K562 (cell line): ENCODE data around the gene MYLK2. TPM values are rescaled to one million over a fixed set of nuclear protein-coding genes. Genes with fewer than 3 reads are reported as not detected.

Experiments used
- BCOR ChIP-seq: fragments of 450-650 bp; IDR thresholded peaks from 2 replicates; pipeline ENCODE4 v1.6.1; 2016
- IFI16 ChIP-seq: fragments of 250-450 bp; sonication (Bioruptor Pico); IDR thresholded peaks from 2 replicates; pipeline ENCODE4 v2.1.2; 2022; ENCODE audit warnings: mild to moderate bottlenecking, inconsistent platforms
- JUND ChIP-seq, 2 experiments: IDR thresholded peaks; 2 replicates in 1 of 2; 3 replicates in 1 of 2; pipeline ENCODE4 v1.6.1; 2011; ENCODE audit warnings: borderline replicate concordance in 2 of 2, low read depth in 2 of 2, low read length in 2 of 2, improper control_type of control experiment in 1 of 2, missing biosample characterization in 1 of 2, missing genetic modification characterization in 1 of 2, missing genetic modification reagents in 1 of 2
- MYNN ChIP-seq, 2 experiments: sonication (generic); formaldehyde crosslinking in 1 of 2; IDR thresholded peaks; 2 replicates each; pipeline versions ENCODE4 v1.5.0 to v1.6.1; 2016 to 2020; ENCODE audit warnings: antibody characterized with exemption in 1 of 2, missing genetic modification reagents in 1 of 2
- NFIC ChIP-seq: fragments of 450-650 bp; IDR thresholded peaks from 2 replicates; pipeline ENCODE4 v1.6.1; 2017; ENCODE audit warnings: mild to moderate bottlenecking, inconsistent platforms
- PTTG1 ChIP-seq: fragments of 450-650 bp; IDR thresholded peaks from 2 replicates; pipeline ENCODE4 v1.6.1; 2016; ENCODE audit warnings: low read depth, mild to moderate bottlenecking, missing genetic modification characterization, missing compliant biosample characterization
- ZNF431 ChIP-seq: sonication (generic); formaldehyde crosslinking; IDR thresholded peaks from 2 replicates; pipeline ENCODE4 v1.8.0; 2022; ENCODE audit warnings: mild to moderate bottlenecking, missing genetic modification reagents
- polyA plus RNA-seq, 8 experiments: library from polyadenylated mRNA; depleted of rRNA in 4 of 8; stranded (reverse) in 5 of 8; unstranded in 3 of 8; fragments of >200 nt; fragmentation: Nextera tagmentation in 2 of 8; fragmentation: Illumina TruSeq in 1 of 8; extraction: Ambion mirVana in 2 of 8; extraction: Trizol in 1 of 8; gene quantifications; 2 replicates each; pipeline versions ENCODE4 v1.2.1 to v1.2.3, GENCODE V29; 2011 to 2014; ENCODE audit warnings: inconsistent platforms in 1 of 8, missing spikeins in 1 of 8
- total RNA-seq, 7 experiments: library from RNA; depleted of rRNA in 6 of 7; stranded (reverse); fragments of >200 nt in 6 of 7; fragmentation: Illumina TruSeq in 2 of 7; extraction: Trizol in 2 of 7; gene quantifications; 2 replicates each; pipeline versions ENCODE4 v1.2.1 to v1.2.3, GENCODE V29; 2011 to 2021; ENCODE audit warnings: low replicate concordance in 1 of 7
- TF ChIP-seq, protein P1 (sequence below): fragments of 450-650 bp; IDR thresholded peaks from 2 replicates; pipeline ENCODE4 v1.6.1; 2017; ENCODE audit warnings: mild to moderate bottlenecking, moderate library complexity
- TF ChIP-seq, protein P2 (sequence below): conservative IDR thresholded peaks from 2 replicates; pipeline ENCODE4 v1.6.1; 2011; ENCODE audit warnings: low read depth, mild to moderate bottlenecking, low read length; ENCODE audit not compliant: control insufficient read depth
- TF ChIP-seq, protein P3 (sequence below): fragments of 450-650 bp; IDR thresholded peaks from 2 replicates; pipeline ENCODE4 v1.6.1; 2016
- TF ChIP-seq, protein P4 (sequence below): fragments of 250-450 bp; sonication (Bioruptor Pico); IDR thresholded peaks from 2 replicates; pipeline ENCODE4 v1.4.0; 2020
- TF ChIP-seq, protein P5 (sequence below), 3 experiments: fragments of 200-800 bp in 1 of 3; fragments of 250-450 bp in 1 of 3; fragments of 450-650 bp in 1 of 3; sonication (Bioruptor Pico) in 1 of 3; sonication (Bioruptor generic) in 1 of 3; formaldehyde crosslinking in 1 of 3; IDR thresholded peaks; 2 replicates each; pipeline versions ENCODE4 v1.6.1 to v1.8.0; 2016 to 2022; ENCODE audit warnings: mild to moderate bottlenecking in 2 of 3, missing genetic modification characterization in 2 of 3, missing compliant biosample characterization in 1 of 3, moderate library complexity in 1 of 3

MYLK2 gene
- total and polyA plus RNA-seq, 9 of the 15 experiments (the other 6 are each of a cell fraction or from before 2014, with no cell fraction given), result 0.07 to 0.53 (median 0.18) TPM; not detected in 2

DNA sequence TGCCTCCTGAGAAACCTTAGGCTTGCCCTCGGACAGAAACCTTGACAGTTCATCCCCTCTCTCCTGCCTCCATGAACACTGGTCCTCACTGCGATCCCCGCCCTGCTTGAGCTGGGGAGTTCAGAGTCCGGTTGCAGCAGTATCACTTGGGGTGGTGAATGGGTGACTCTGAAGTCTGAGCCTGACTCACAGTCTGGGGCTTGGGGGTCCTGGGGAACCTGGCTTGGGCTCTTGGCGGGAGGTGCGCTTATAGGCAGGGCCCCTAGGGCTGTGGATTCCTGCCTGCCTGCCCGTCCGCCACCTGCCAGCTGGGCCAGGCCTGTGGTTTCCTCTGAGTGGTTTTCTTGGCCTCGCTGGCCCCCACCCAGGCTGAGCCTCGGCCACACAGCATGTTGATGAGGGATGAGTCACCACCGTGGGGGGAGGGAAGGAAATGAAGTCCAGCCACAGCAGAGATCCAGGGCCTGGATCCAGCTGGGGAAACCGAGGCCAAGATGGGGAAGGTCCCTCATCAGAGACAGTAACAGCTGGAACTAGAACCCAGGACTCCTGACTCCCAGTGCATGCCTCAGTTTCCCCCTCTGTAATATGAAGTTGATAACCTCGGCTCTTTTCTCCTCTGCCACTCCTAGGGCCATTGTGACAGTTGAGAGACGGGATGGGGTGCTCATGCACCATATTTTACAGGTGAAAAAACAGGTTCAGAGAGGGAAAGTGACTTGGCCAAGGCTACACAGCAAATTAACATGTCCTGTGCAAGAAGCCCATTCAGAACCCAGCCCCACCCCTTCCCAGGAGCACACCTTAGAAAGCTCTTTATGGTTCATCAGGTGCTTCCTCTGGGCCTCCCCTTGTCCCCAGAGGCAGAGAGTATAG, 17.1 kb downstream of the MYLK2 start (continued):
- TF ChIP-seq NFIC (peak; percentile 67), ZNF431 (CRISPR knock-in tag) (no peak), MYNN (IDR thresholded peaks at IDR 0.05) (peak; percentile 76), MYNN (CRISPR knock-in tag; IDR thresholded peaks at IDR 0.05) (no peak), BCOR (peak; percentile 88), IFI16 (CRISPR knock-in tag) (no peak), PTTG1 (tag) (no peak), JUND (IDR thresholded peaks at IDR 0.05; ENCODE audit: borderline replicate concordance, low read depth, low read length) (peak; percentile 100), JUND (tag; IDR thresholded peaks at IDR 0.05; ENCODE audit: borderline replicate concordance, low read depth, low read length) (peak; percentile 99)
- TF ChIP-seq, protein P1, sequence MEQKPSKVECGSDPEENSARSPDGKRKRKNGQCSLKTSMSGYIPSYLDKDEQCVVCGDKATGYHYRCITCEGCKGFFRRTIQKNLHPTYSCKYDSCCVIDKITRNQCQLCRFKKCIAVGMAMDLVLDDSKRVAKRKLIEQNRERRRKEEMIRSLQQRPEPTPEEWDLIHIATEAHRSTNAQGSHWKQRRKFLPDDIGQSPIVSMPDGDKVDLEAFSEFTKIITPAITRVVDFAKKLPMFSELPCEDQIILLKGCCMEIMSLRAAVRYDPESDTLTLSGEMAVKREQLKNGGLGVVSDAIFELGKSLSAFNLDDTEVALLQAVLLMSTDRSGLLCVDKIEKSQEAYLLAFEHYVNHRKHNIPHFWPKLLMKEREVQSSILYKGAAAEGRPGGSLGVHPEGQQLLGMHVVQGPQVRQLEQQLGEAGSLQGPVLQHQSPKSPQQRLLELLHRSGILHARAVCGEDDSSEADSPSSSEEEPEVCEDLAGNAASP, result no peak
- TF ChIP-seq, protein P2, sequence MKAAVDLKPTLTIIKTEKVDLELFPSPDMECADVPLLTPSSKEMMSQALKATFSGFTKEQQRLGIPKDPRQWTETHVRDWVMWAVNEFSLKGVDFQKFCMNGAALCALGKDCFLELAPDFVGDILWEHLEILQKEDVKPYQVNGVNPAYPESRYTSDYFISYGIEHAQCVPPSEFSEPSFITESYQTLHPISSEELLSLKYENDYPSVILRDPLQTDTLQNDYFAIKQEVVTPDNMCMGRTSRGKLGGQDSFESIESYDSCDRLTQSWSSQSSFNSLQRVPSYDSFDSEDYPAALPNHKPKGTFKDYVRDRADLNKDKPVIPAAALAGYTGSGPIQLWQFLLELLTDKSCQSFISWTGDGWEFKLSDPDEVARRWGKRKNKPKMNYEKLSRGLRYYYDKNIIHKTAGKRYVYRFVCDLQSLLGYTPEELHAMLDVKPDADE, result no peak
- TF ChIP-seq, protein P3, sequence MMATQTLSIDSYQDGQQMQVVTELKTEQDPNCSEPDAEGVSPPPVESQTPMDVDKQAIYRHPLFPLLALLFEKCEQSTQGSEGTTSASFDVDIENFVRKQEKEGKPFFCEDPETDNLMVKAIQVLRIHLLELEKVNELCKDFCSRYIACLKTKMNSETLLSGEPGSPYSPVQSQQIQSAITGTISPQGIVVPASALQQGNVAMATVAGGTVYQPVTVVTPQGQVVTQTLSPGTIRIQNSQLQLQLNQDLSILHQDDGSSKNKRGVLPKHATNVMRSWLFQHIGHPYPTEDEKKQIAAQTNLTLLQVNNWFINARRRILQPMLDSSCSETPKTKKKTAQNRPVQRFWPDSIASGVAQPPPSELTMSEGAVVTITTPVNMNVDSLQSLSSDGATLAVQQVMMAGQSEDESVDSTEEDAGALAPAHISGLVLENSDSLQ, result peak; percentile 22; the same call in 1 of the 2 replicates
- TF ChIP-seq, protein P4, sequence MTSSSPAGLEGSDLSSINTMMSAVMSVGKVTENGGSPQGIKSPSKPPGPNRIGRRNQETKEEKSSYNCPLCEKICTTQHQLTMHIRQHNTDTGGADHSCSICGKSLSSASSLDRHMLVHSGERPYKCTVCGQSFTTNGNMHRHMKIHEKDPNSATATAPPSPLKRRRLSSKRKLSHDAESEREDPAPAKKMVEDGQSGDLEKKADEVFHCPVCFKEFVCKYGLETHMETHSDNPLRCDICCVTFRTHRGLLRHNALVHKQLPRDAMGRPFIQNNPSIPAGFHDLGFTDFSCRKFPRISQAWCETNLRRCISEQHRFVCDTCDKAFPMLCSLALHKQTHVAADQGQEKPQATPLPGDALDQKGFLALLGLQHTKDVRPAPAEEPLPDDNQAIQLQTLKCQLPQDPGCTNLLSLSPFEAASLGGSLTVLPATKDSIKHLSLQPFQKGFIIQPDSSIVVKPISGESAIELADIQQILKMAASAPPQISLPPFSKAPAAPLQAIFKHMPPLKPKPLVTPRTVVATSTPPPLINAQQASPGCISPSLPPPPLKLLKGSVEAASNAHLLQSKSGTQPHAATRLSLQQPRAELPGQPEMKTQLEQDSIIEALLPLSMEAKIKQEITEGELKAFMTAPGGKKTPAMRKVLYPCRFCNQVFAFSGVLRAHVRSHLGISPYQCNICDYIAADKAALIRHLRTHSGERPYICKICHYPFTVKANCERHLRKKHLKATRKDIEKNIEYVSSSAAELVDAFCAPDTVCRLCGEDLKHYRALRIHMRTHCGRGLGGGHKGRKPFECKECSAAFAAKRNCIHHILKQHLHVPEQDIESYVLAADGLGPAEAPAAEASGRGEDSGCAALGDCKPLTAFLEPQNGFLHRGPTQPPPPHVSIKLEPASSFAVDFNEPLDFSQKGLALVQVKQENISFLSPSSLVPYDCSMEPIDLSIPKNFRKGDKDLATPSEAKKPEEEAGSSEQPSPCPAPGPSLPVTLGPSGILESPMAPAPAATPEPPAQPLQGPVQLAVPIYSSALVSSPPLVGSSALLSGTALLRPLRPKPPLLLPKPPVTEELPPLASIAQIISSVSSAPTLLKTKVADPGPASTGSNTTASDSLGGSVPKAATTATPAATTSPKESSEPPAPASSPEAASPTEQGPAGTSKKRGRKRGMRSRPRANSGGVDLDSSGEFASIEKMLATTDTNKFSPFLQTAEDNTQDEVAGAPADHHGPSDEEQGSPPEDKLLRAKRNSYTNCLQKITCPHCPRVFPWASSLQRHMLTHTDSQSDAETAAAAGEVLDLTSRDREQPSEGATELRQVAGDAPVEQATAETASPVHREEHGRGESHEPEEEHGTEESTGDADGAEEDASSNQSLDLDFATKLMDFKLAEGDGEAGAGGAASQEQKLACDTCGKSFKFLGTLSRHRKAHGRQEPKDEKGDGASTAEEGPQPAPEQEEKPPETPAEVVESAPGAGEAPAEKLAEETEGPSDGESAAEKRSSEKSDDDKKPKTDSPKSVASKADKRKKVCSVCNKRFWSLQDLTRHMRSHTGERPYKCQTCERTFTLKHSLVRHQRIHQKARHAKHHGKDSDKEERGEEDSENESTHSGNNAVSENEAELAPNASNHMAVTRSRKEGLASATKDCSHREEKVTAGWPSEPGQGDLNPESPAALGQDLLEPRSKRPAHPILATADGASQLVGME (CRISPR knock-in tag), result no peak
- TF ChIP-seq, protein P5, sequence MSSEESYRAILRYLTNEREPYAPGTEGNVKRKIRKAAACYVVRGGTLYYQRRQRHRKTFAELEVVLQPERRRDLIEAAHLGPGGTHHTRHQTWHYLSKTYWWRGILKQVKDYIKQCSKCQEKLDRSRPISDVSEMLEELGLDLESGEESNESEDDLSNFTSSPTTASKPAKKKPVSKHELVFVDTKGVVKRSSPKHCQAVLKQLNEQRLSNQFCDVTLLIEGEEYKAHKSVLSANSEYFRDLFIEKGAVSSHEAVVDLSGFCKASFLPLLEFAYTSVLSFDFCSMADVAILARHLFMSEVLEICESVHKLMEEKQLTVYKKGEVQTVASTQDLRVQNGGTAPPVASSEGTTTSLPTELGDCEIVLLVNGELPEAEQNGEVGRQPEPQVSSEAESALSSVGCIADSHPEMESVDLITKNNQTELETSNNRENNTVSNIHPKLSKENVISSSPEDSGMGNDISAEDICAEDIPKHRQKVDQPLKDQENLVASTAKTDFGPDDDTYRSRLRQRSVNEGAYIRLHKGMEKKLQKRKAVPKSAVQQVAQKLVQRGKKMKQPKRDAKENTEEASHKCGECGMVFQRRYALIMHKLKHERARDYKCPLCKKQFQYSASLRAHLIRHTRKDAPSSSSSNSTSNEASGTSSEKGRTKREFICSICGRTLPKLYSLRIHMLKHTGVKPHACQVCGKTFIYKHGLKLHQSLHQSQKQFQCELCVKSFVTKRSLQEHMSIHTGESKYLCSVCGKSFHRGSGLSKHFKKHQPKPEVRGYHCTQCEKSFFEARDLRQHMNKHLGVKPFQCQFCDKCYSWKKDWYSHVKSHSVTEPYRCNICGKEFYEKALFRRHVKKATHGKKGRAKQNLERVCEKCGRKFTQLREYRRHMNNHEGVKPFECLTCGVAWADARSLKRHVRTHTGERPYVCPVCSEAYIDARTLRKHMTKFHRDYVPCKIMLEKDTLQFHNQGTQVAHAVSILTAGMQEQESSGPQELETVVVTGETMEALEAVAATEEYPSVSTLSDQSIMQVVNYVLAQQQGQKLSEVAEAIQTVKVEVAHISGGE (CRISPR knock-in tag; IDR thresholded peaks at IDR 0.05), result no peak
